K562 (cell line): Measurements from ENCODE around the gene TGFA. TPM values are rescaled to one million over a fixed set of nuclear protein-coding genes. Genes with fewer than 3 reads are reported as not detected.

Source experiments
- ATAC-seq: fragments of 200-7000 bp; cut with Tn5 transposase; 3 replicates; pipeline ENCODE4 v1.9.1; 2020; ENCODE audit warnings: moderate library complexity
- BruUV-seq: library from RNA; stranded (reverse); fragments of 400-500 nt; replicated peaks from 2 replicates; lab custom pipeline; 2021; lab: Mats Ljungman, UMichigan
- CTCF ChIA-PET: fragments of 300-600 bp; formaldehyde crosslinking; extraction: SDS; loops from one replicate; lab custom pipeline; 2021; ENCODE audit warnings: low intra/inter-chr PET ratio; lab: Yijun Ruan, JAX
- POLR2A ChIA-PET: fragments of 300-600, 350-650 bp; sonication (Branson Sonifier 250); formaldehyde crosslinking; extraction: SDS; loops from one replicate; lab custom pipeline; 2021; ENCODE audit warnings: antibody characterized with exemption, inconsistent platforms; lab: Yijun Ruan, JAX
- DNase-seq, 4 experiments: peaks; one replicate each; pipeline versions ENCODE4 v3.0.0 to v3.0.0-alpha.2; 2011 to 2018; ENCODE audit warnings: low spot score in 3 of 4, mixed read lengths in 3 of 4; ENCODE audit errors: extremely low read depth in 1 of 4
- FAIRE-seq: peaks from 2 replicates; lab custom pipeline; 2011; peaks lifted over from hg19 to GRCh38; lab: Jason Lieb, UNC
- H2AFZ ChIP-seq: 2 replicates; pipeline ENCODE4 v1.6.0; 2011; ENCODE audit warnings: low read depth, low read length, control low read depth, inconsistent platforms
- H3K27ac ChIP-seq: fragments of 200-600 bp; 3 replicates; pipeline ENCODE4 v1.8.0; 2011; ENCODE audit warnings: low read depth, mild to moderate bottlenecking, control low read depth, inconsistent platforms, low read length, moderate library complexity, mixed read lengths; ENCODE audit errors: extremely low read depth
- H3K27me3 ChIP-seq, 2 experiments: fragments of 300-600 bp in 1 of 2; 2 replicates in 1 of 2; 3 replicates in 1 of 2; pipeline versions ENCODE4 v1.6.0 to v1.8.0; 2011; ENCODE audit warnings: inconsistent platforms in 2 of 2, low read length in 2 of 2, mild to moderate bottlenecking in 1 of 2, mixed read lengths in 1 of 2, moderate library complexity in 1 of 2; ENCODE audit not compliant: control insufficient read depth in 2 of 2, insufficient read depth in 2 of 2
- H3K36me3 ChIP-seq: fragments of 300-600 bp; 3 replicates; pipeline ENCODE4 v1.8.0; 2011; ENCODE audit warnings: mild to moderate bottlenecking, low read length, inconsistent platforms; ENCODE audit not compliant: control insufficient read depth, insufficient read depth
- H3K4me1 ChIP-seq, 2 experiments: fragments of 200-600 bp in 1 of 2; replicated peaks in 1 of 2; 2 replicates in 1 of 2; 3 replicates in 1 of 2; pipeline versions ENCODE4 v1.5.1 to v1.8.0; 2011; ENCODE audit warnings: inconsistent platforms in 2 of 2, low read length in 2 of 2, mild to moderate bottlenecking in 1 of 2, mixed read lengths in 1 of 2, moderate library complexity in 1 of 2; ENCODE audit not compliant: control insufficient read depth in 2 of 2, insufficient read depth in 2 of 2
- H3K4me2 ChIP-seq: 2 replicates; pipeline ENCODE4 v1.6.1; 2011; ENCODE audit warnings: low read length, control low read depth, inconsistent platforms, mixed read lengths; ENCODE audit not compliant: insufficient read depth
- H3K4me3 ChIP-seq: fragments of 200-600 bp; sonication (generic), shearing (Covaris generic); 2 replicates; pipeline ENCODE4 v1.5.1; 2016; ENCODE audit warnings: control low read depth, inconsistent platforms
- H3K79me2 ChIP-seq: fragments of 200-600 bp; 3 replicates; pipeline ENCODE4 v1.8.0; 2011; ENCODE audit warnings: low read length, inconsistent platforms; ENCODE audit not compliant: control insufficient read depth, insufficient read depth
- H3K9ac ChIP-seq, 2 experiments: 2 replicates each; pipeline versions ENCODE4 v1.6.0 to v1.6.1; 2011; ENCODE audit warnings: low read depth in 2 of 2, low read length in 2 of 2, control low read depth in 1 of 2, inconsistent platforms in 1 of 2, mild to moderate bottlenecking in 1 of 2, mixed read lengths in 1 of 2; ENCODE audit not compliant: insufficient read depth in 1 of 2
- H3K9me1 ChIP-seq: one replicate; pipeline ENCODE4 v1.6.0; 2011; ENCODE audit warnings: inconsistent platforms, mild to moderate bottlenecking, low read length, moderate library complexity; ENCODE audit not compliant: control insufficient read depth, insufficient read depth
- H3K9me3 ChIP-seq: replicated peaks from 2 replicates; pipeline ENCODE4 v1.5.1; 2011; ENCODE audit warnings: low read depth, low read length, inconsistent platforms; ENCODE audit not compliant: control insufficient read depth, insufficient read depth
- H4K20me1 ChIP-seq: replicated peaks from 2 replicates; pipeline ENCODE4 v1.6.1; 2011; ENCODE audit warnings: low read length, inconsistent platforms, mixed read lengths; ENCODE audit not compliant: control insufficient read depth, insufficient read depth
- ATF2 ChIP-seq: sonication (generic); formaldehyde crosslinking; IDR thresholded peaks from 2 replicates; pipeline ENCODE4 v1.8.1; 2022; ENCODE audit warnings: missing genetic modification reagents
- CBX1 ChIP-seq: sonication (generic); IDR thresholded peaks from 2 replicates; pipeline ENCODE4 v1.6.1; 2016; ENCODE audit warnings: antibody characterized with exemption, low read depth, mild to moderate bottlenecking
- FOXJ2 ChIP-seq: fragments of 200-800 bp; sonication (Bioruptor generic); IDR thresholded peaks from 2 replicates; pipeline ENCODE4 v1.6.1; 2016; ENCODE audit warnings: missing genetic modification characterization, missing compliant biosample characterization
- FOXO4 ChIP-seq: fragments of 450-650 bp; formaldehyde crosslinking; IDR thresholded peaks from 2 replicates; pipeline ENCODE4 v1.4.0; 2020; ENCODE audit warnings: mild to moderate bottlenecking, moderate library complexity
- GTF3C2 ChIP-seq: IDR thresholded peaks from 3 replicates; pipeline ENCODE4 v1.6.1; 2011; ENCODE audit warnings: borderline replicate concordance, mild to moderate bottlenecking, moderate library complexity; ENCODE audit not compliant: insufficient read length; ENCODE audit errors: extremely low read depth
- NEUROD1 ChIP-seq: fragments of 150-350 bp; IDR thresholded peaks from 2 replicates; pipeline ENCODE4 v1.6.1; 2014; ENCODE audit warnings: borderline replicate concordance, low read length, low read depth; ENCODE audit not compliant: partially characterized antibody
- OTX1 ChIP-seq: fragments of 450-650 bp; formaldehyde crosslinking; IDR thresholded peaks from 2 replicates; pipeline ENCODE4 v1.4.0; 2022; ENCODE audit warnings: mild to moderate bottlenecking
- PRPF4 ChIP-seq: fragments of 200-400 bp; formaldehyde crosslinking; IDR thresholded peaks from one replicate; pipeline ENCODE4 v1.6.1; 2017; ENCODE audit warnings: low read length, low read depth, mild to moderate bottlenecking; ENCODE audit not compliant: insufficient read depth, poor library complexity, severe bottlenecking
- RNF219 ChIP-seq: fragments of 250-450 bp; sonication (Bioruptor Pico); IDR thresholded peaks from 2 replicates; pipeline ENCODE4 v1.5.0; 2022; ENCODE audit warnings: mild to moderate bottlenecking
- SMARCE1 ChIP-seq: fragments of 450-650 bp; IDR thresholded peaks from 2 replicates; pipeline ENCODE4 v1.7.1; 2016; ENCODE audit warnings: mild to moderate bottlenecking
- SNIP1 ChIP-seq: fragments of 450-650 bp; IDR thresholded peaks from 2 replicates; pipeline ENCODE4 v1.7.1; 2017; ENCODE audit warnings: low read depth, mild to moderate bottlenecking
- SOX6 ChIP-seq: fragments of 450-650 bp; IDR thresholded peaks from 2 replicates; pipeline ENCODE4 v1.6.1; 2014; ENCODE audit warnings: mild to moderate bottlenecking
- TCF3 ChIP-seq: sonication (generic); formaldehyde crosslinking; IDR thresholded peaks from 2 replicates; pipeline ENCODE4 v1.4.0; 2020; ENCODE audit warnings: mild to moderate bottlenecking, missing genetic modification reagents
- ZKSCAN3 ChIP-seq: fragments of 250-450 bp; sonication (Bioruptor Pico); IDR thresholded peaks from 2 replicates; pipeline ENCODE4 v1.4.0; 2020
- ZNF121 ChIP-seq: sonication (generic); formaldehyde crosslinking; conservative IDR thresholded peaks from 2 replicates; pipeline ENCODE4 v1.8.0; 2022; ENCODE audit warnings: missing genetic modification reagents
- ZNF134 ChIP-seq: fragments of 250-450 bp; sonication (Bioruptor Pico); conservative IDR thresholded peaks from 2 replicates; pipeline ENCODE4 v1.4.0; 2020
- ZNF384 ChIP-seq: IDR thresholded peaks from 2 replicates; pipeline ENCODE4 v1.6.1; 2012; ENCODE audit warnings: low read depth, low read length, improper control_type of control experiment
- WGBS: fragments of 100-300 bp; shearing (Covaris generic); methylation state at CpG from one replicate; pipeline ENCODE4 v1.1.6; 2016; ENCODE audit warnings: low coverage, mixed read lengths; ENCODE audit not compliant: insufficient coverage; ENCODE audit errors: missing lambda C conversion rate; 5-methylcytosine and 5-hydroxymethylcytosine counted together
- in situ Hi-C: fragments of 300-500 bp; cut with MboI; formaldehyde crosslinking; loops from 4 replicates; pipeline ENCODE4 v1.15.0; 2018; ENCODE audit warnings: inconsistent platforms, mixed read lengths
- intact Hi-C: fragments of 100-400 bp; cut with micrococcal nuclease; formaldehyde crosslinking; loops from 2 replicates; pipeline ENCODE4 v1.14.2; 2022
- polyA plus RNA-seq, 8 experiments: library from polyadenylated mRNA; depleted of rRNA in 4 of 8; stranded (reverse) in 5 of 8; unstranded in 3 of 8; fragments of >200 nt; fragmentation: Nextera tagmentation in 2 of 8; fragmentation: Illumina TruSeq in 1 of 8; extraction: Ambion mirVana in 2 of 8; extraction: Trizol in 1 of 8; gene quantifications; 2 replicates each; pipeline versions ENCODE4 v1.2.1 to v1.2.3, GENCODE V29; 2011 to 2014; ENCODE audit warnings: inconsistent platforms in 1 of 8, missing spikeins in 1 of 8
- total RNA-seq, 7 experiments: library from RNA; depleted of rRNA in 6 of 7; stranded (reverse); fragments of >200 nt in 6 of 7; fragmentation: Illumina TruSeq in 2 of 7; extraction: Trizol in 2 of 7; gene quantifications; 2 replicates each; pipeline versions ENCODE4 v1.2.1 to v1.2.3, GENCODE V29; 2011 to 2021; ENCODE audit warnings: low replicate concordance in 1 of 7

TGFA gene
- total and polyA plus RNA-seq, 9 of the 15 experiments (the other 6 are each of a cell fraction or from before 2014, with no cell fraction given): not detected

- Histone ChIP-seq H3K79me2 (no peaks in the 10 kb centered on the region), H3K9me1 (no peaks in the 10 kb centered on the region), H3K4me2 (no peak overlapping the region), H3K27ac (no peak overlapping the region), H3K4me3 (no peak overlapping the region), H2AFZ (no peak overlapping the region), H4K20me1 (no peaks in the 10 kb centered on the region), H3K9ac (no peak overlapping the region), H3K36me3 (no peaks in the 10 kb centered on the region), H3K4me1 (no peaks in the 10 kb centered on the region), H3K27me3 (peaks cover 3 to 10% of the 10 kb centered on the region in 2 experiments; a peak in 4 of 5 replicates), H3K9me3 (no peaks in the 10 kb centered on the region)
- ChIA-PET CTCF (no interaction called here), POLR2A (interaction anchor here (0.5 kb wide), 1 partner anchor 768 kb away, joined by 3 read pairs; no protein-coding TSS in a partner anchor)
- 0% methylated on average over 2 of the region's 2 CpGs for WGBS
- intact Hi-C loops: no loop called here
- in situ Hi-C loops: no loop called here
- no TSS peak for BruUV-seq
- no peak for ATAC-seq
- no peak for FAIRE-seq
- no peak for DNase-seq
- no peak for TF ChIP-seq PRPF4
- no peak for TF ChIP-seq ZNF384
- no peak for TF ChIP-seq FOXO4 (CRISPR knock-in tag)
- TF ChIP-seq SMARCE1: no peak
- TF ChIP-seq ZNF134 (CRISPR knock-in tag): no peak
- TF ChIP-seq ATF2 (CRISPR knock-in tag): no peak
- no peak for TF ChIP-seq SNIP1
- TF ChIP-seq CBX1: no peak
- no peak for TF ChIP-seq FOXJ2 (tag)
- TF ChIP-seq GTF3C2: no peak
- no peak for TF ChIP-seq NEUROD1
- TF ChIP-seq ZKSCAN3: no peak
- no peak for TF ChIP-seq SOX6
- TF ChIP-seq OTX1: no peak
- TF ChIP-seq TCF3: no peak
- no peak for TF ChIP-seq ZNF121 (CRISPR knock-in tag)
- TF ChIP-seq RNF219 (CRISPR knock-in tag): no peak
Measured at GRCh38 chr2:70574109-70574508, 20.5 kb upstream of the TGFA start.
